Measurements from ENCODE around the gene MAEA.

DNA sequence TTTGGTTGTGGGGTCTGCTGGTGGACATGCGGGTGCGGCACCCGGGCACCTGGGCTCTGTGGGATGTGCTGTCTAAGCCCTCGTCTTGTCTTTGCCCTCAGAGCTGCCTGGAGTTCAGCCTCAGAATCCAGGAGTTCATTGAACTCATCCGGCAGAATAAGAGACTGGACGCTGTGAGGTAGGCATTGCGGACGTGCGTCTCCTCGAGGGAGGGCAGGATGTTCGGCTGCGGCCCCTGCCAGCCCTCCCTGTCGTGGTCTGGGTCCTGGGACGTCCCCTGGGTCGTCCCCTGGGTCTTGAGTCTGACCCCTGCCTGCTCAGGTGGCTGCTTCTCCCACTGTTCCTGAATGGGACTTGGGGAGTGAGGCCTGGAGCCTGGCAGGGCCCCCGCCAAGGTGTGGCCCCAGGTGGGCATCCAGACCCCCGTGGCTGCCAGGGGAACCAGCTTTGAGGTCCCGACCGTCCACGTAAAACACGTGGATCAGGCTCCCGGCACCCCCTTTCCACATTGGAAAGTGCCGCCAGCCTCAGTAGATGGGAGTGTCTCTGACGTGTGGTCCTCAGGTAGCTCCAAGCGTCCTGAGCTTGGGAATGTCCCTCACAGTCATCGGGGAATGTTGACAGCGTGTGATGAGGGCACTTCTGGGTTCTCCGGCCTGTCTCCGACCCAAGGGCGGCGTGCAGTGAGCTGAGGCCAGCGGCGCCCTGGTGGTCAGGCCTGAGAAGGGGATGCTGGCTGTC lies 38.0 kb downstream of the MAEA start:
- TF ChIP-seq, protein P1, sequence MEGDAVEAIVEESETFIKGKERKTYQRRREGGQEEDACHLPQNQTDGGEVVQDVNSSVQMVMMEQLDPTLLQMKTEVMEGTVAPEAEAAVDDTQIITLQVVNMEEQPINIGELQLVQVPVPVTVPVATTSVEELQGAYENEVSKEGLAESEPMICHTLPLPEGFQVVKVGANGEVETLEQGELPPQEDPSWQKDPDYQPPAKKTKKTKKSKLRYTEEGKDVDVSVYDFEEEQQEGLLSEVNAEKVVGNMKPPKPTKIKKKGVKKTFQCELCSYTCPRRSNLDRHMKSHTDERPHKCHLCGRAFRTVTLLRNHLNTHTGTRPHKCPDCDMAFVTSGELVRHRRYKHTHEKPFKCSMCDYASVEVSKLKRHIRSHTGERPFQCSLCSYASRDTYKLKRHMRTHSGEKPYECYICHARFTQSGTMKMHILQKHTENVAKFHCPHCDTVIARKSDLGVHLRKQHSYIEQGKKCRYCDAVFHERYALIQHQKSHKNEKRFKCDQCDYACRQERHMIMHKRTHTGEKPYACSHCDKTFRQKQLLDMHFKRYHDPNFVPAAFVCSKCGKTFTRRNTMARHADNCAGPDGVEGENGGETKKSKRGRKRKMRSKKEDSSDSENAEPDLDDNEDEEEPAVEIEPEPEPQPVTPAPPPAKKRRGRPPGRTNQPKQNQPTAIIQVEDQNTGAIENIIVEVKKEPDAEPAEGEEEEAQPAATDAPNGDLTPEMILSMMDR (IDR thresholded peaks at IDR 0.05; ENCODE audit: poor library complexity), result no peak
- TF ChIP-seq EZH2 (IDR thresholded peaks at IDR 0.05; ENCODE audit: borderline replicate concordance) (no peak), EZH2phosphoT487 (IDR thresholded peaks at IDR 0.05; ENCODE audit: low read depth, severe bottlenecking, unreplicated experiment) (no peak)
